ENCODE data around the gene BCR.
"Not testable (repeated sequence)": the region's sequence is repeated elsewhere in the genome, so short reads cannot be mapped to it uniquely, and the experiment has no call there.

Gene BCR

DNA sequence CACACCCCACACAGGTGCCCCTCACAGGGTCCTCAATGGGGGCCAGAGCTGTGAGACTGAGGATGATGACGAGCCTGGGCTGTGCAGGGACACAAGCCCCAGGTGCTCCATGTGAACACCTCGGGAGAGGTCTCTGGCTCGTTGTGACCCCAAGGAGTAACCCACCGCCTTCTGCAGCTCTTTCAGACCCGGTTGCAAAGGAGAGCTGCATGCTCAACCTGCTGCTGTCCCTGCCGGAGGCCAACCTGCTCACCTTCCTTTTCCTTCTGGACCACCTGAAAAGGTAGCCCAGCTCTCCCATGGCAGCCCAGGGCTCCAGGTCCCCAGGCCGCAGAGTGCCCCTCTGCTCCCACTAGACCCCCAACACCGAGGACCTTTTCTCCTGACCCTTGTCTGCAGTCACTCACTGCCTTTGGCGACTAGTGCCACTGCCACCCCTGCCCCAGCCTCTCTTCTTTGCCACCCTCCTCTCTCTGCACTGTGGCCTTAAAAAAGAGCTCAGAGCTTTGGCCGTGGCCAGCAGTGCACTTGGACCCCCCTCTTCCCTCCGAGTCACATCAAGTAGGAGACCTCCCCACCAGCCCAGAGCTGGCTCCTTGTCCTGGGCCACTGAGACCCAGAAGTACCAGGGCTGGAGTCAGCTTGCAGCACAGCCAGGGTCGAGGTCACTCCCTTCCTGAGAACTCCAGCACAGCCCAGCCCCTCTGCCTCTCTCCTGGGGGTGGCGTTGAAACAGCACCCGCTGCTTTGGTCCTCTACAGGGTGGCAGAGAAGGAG lies 133.7 kb downstream of the BCR start:
- no peak overlapping the region for H3K4me3 ChIP-seq (ENCODE audit: low read depth, low read length)
- DNase-seq (ENCODE audit: low read depth, low spot score) = no peak
- in situ Hi-C loops (cut with HindIII; ENCODE audit: low sequenced_read_pairs) = no loop called here
- TF ChIP-seq, protein P1, sequence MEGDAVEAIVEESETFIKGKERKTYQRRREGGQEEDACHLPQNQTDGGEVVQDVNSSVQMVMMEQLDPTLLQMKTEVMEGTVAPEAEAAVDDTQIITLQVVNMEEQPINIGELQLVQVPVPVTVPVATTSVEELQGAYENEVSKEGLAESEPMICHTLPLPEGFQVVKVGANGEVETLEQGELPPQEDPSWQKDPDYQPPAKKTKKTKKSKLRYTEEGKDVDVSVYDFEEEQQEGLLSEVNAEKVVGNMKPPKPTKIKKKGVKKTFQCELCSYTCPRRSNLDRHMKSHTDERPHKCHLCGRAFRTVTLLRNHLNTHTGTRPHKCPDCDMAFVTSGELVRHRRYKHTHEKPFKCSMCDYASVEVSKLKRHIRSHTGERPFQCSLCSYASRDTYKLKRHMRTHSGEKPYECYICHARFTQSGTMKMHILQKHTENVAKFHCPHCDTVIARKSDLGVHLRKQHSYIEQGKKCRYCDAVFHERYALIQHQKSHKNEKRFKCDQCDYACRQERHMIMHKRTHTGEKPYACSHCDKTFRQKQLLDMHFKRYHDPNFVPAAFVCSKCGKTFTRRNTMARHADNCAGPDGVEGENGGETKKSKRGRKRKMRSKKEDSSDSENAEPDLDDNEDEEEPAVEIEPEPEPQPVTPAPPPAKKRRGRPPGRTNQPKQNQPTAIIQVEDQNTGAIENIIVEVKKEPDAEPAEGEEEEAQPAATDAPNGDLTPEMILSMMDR (IDR thresholded peaks at IDR 0.05; ENCODE audit: low read depth, low read length) = no peak

DNA sequence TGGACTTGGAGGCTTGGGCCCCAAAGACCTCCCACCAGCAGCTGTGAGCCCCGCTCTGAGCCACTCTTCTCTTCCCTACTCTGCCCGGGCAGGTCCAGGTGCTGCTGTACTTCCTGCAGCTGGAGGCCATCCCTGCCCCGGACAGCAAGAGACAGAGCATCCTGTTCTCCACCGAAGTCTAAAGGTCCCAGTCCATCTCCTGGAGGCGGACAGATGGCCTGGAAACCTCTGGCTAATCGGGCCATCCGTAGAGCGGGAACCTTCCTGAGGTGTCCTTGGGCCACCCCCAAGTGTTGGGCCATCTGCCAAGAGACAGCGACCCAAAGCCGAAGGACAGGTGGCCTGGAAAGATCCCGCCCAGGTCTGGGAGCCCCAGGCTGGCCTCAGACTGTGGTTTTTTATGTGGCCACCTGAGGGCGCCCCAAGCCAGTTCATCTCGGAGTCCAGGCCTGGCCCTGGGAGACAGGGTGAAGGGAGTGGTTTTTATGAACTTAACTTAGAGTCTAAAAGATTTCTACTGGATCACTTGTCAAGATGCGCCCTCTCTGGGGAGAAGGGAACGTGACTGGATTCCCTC lies 135.1 kb downstream of the BCR start:
- no peak overlapping the region for H3K4me3 ChIP-seq (ENCODE audit: low read depth, low read length)
- TF ChIP-seq, protein P1 (IDR thresholded peaks at IDR 0.05; ENCODE audit: low read depth, low read length) = peak; percentile 69
- in situ Hi-C loops (cut with HindIII; ENCODE audit: low sequenced_read_pairs) = no loop called here
- peak; percentile 76 for DNase-seq (ENCODE audit: low read depth, low spot score)

DNA sequence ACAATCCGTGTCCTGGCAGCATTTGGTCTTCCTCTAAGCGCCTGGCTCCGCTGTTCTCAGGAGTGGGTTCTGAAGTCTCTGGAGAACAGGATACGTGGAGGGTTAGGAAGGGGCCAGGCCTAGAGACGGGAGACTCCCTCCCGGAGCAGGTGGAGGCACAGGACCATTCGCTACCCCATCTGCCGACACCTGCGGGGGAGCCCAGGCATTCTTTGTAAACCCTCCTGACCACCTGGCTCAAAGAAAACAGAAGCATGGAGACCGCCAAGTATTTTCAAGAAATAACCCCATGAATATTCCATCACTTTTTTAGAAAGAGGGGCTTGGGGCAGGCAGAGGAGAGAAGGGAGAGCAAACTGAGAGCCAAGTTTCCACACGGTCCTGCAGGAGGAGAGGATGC lies 136.3 kb downstream of the BCR start:
- in situ Hi-C loops (cut with HindIII; ENCODE audit: low sequenced_read_pairs); H3K4me3 ChIP-seq (ENCODE audit: low read depth, low read length): not testable (repeated sequence)

DNA sequence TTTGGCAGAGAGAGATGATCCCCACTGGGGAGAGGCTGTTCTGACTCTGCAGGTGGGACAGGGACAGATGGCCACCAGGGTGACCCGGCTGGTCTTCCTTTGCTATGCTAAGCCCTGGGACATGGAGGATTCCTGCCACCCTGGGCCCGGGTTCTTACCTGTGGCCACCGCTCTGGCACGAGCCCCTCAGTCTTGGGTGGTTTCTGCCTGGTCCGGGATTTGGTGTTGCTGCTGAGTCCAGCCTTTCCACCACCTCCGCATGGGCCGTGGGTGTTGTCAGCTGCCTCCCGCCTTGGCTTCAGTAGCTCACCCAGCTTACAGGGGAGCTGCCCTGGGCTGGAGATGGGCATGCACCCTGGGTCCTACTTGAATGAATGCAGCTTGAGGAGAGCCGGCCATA lies 138.0 kb downstream of the BCR start:
- DNase-seq (ENCODE audit: low read depth, low spot score); in situ Hi-C loops (cut with HindIII; ENCODE audit: low sequenced_read_pairs); H3K4me3 ChIP-seq (ENCODE audit: low read depth, low read length): not testable (repeated sequence)

More for the DNA sequence above, 136.3 kb downstream of the BCR start:
- not testable (repeated sequence) for DNase-seq (ENCODE audit: low read depth, low spot score)

DNA sequence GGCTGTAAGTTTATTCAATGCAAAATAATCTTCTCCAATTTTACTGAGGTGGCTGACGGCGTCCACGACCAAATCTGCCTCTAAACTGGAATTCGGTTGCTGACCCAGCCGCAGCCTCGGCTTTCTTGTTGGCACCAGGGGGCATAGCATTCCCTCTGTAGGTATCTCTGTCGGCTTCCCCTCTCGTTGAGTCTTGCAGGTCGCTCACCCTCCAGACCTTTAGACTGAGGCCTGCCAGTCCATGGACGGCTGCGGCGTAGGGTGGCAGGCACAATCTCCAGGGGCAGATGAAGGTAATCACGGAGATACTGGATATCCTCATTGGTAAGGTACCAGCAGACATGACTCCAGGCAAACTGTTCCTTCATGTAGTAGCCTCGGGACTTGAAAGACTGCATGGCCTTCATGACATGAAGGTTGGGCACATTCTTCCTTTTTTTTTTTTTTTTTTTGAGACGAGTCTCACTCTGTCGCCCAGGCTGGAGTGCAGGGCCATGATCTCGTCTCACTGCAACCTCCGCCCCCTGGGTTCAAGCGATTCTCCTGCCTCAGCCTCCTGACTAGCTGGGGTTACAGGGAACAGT lies 142.3 kb downstream of the BCR start:
- in situ Hi-C loops (cut with HindIII; ENCODE audit: low sequenced_read_pairs); DNase-seq (ENCODE audit: low read depth, low spot score): not testable (repeated sequence)
- TF ChIP-seq, protein P1 (IDR thresholded peaks at IDR 0.05; ENCODE audit: low read depth, low read length) = peak; percentile 3

DNA sequence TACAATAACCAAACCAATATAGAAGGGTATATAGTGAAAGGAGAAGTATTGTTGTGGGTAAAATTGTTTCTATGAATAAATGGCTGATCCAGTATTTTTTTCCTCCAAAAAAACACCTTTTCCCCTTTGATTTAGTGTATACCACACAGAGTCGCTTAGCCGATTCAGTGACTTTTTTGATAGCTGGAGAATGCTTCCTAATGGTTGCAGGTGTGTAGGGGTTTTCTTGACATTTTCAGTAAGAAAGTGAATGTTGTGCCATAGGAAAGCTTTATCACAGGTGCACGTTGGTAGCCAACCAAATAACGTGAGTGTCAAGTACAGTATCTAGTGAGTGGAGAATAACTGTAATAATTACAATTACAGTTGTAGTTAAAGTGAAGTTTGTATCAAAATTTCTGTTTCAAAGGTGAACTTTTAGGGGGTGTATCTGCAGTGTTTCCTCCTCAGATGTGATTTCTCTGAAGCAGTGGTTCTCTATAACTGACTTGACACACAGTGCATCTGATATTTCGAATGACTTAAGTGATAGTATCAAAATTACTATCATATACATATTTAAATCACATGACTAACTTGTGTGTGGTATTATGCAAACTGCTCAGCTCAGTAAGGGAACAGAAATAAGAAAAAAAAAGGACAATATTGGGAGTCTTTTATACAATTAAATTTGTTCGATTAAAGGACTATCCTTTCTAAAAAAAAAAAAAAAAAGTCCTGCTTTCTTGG lies 143.8 kb downstream of the BCR start:
- DNase-seq (ENCODE audit: low read depth, low spot score); in situ Hi-C loops (cut with HindIII; ENCODE audit: low sequenced_read_pairs); H3K4me3 ChIP-seq (ENCODE audit: low read depth, low read length): not testable (repeated sequence)

More for the DNA sequence above, 142.3 kb downstream of the BCR start:
- not testable (repeated sequence) for H3K4me3 ChIP-seq (ENCODE audit: low read depth, low read length)

DNA sequence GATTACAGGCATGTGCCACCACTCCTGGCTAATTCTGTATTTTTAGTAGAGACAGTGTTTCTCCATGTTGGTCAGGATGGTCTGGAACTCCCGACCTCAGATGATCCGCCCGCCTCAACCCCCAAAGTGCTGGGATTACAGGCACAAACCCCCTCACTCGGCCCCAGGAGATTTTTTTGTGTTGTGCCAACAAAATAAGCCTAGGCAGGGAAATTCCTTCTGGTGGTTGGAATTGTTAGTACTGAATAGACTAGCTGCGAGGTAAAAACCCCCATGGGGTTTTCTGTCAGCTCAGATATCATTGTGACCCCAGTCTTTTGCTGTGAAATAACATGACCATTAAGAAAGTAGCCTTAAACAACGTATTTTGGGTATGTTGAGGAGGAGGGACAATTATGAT lies 144.9 kb downstream of the BCR start:
- TF ChIP-seq, protein P1 (IDR thresholded peaks at IDR 0.05; ENCODE audit: low read depth, low read length) = no peak
- DNase-seq (ENCODE audit: low read depth, low spot score) = no peak
- in situ Hi-C loops (cut with HindIII; ENCODE audit: low sequenced_read_pairs) = no loop called here
- H3K4me3 ChIP-seq (ENCODE audit: low read depth, low read length) = no peak overlapping the region

DNA sequence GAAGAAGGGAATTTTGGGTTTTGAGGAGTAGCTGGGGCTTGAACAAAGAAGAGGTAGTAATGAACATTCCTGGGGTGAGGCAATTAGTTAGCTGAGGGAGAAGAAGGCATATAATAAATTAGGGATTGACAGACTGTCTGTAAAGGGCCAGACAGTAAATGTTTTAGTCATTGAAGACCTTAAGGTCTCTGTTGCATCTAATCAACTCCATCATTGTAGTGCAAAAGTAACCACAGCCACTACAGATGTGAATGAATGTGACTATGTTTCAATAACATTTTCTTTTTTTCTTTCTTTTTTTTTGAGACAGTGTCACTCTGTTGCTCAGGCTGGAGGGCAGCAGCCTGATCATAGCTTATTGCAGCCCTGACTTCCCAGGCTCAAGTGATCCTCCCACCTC lies 153.5 kb downstream of the BCR start:
- DNase-seq (ENCODE audit: low read depth, low spot score); in situ Hi-C loops (cut with HindIII; ENCODE audit: low sequenced_read_pairs); H3K4me3 ChIP-seq (ENCODE audit: low read depth, low read length): not testable (repeated sequence)

DNA sequence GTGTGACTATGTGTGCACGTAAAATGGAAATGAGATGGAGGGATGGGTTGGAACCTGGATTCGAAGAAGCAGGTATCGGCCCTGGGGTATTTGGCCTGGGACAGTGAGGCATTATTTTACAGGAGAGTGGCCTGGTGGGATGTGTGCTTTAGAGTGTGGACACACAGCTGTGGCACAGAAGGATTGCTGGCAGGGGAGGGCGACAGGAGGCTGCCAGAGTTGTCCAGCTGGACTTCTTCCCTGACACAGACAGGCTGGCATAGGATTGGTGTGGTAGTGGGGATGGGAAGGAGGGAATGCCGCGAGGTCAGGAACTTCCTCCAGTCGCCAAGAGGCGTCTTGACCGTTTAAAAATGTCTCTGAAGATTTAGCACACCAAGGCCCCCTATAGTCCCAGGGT lies 157.4 kb downstream of the BCR start:
- H3K4me3 ChIP-seq (ENCODE audit: low read depth, low read length); DNase-seq (ENCODE audit: low read depth, low spot score); in situ Hi-C loops (cut with HindIII; ENCODE audit: low sequenced_read_pairs): not testable (repeated sequence)

DNA sequence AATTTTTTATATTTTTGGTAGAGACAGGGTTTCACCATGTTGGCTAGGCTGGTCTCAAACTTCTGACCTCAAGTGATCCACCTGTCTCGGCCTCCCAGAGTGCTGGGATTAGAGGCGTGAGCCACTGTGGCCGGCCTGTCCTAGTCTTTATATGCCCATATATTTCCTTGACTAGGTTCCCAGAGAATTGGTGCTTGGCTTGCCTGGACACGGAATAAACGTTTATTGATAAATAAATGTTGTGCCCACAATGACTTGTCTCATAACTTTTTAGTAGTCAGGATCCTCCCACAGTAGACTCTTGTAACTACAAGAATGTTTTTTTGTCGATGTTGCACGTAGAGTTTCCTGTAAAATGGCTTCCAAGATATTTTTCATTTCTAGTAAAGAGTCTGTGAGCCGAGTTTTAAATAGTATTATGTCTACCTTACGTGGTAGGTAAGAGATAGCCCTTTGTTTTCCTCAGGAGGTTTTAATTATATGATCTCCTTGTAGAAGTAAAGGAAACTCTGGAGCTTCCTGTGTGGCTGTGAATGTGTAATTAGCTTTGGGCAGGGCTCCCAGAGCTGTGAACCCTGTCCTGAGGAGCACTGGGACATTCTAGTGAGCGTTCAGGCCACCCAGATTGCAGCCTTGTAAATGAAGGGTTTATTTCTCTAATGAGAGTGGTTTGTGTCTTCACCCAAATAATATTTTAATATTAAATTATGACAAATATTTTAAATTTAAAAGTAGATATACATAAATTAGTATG lies 161.8 kb downstream of the BCR start:
- DNase-seq (ENCODE audit: low read depth, low spot score); H3K4me3 ChIP-seq (ENCODE audit: low read depth, low read length); in situ Hi-C loops (cut with HindIII; ENCODE audit: low sequenced_read_pairs): not testable (repeated sequence)
